SJCRH30 (cell line): ENCODE data around the gene EDA. TPM values are rescaled to one million over a fixed set of nuclear protein-coding genes. Genes with fewer than 3 reads are reported as not detected.

Source experiments
- DNase-seq, 2 experiments: peaks; one replicate each; pipeline ENCODE4 v3.0.0-alpha.2; 2015 to 2020
- H3K27ac ChIP-seq: fragments of 250-450 bp; sonication (Bioruptor Pico); 2 replicates; pipeline ENCODE4 v1.5.1; 2020; ENCODE audit warnings: mild to moderate bottlenecking, moderate library complexity
- H3K27me3 ChIP-seq: fragments of 250-450 bp; sonication (Bioruptor Pico); 2 replicates; pipeline ENCODE4 v1.5.1; 2020; ENCODE audit warnings: mild to moderate bottlenecking, moderate library complexity
- H3K36me3 ChIP-seq: fragments of 250-450 bp; sonication (Bioruptor Pico); 2 replicates; pipeline ENCODE4 v1.5.1; 2020; ENCODE audit warnings: mild to moderate bottlenecking, moderate library complexity
- H3K4me1 ChIP-seq: fragments of 250-450 bp; sonication (Bioruptor Pico); 2 replicates; pipeline ENCODE4 v1.5.1; 2020; ENCODE audit warnings: mild to moderate bottlenecking, moderate library complexity
- H3K4me3 ChIP-seq: fragments of 250-450 bp; sonication (Bioruptor Pico); 2 replicates; pipeline ENCODE4 v1.5.1; 2020; ENCODE audit warnings: mild to moderate bottlenecking, moderate library complexity
- H3K9me3 ChIP-seq: fragments of 250-450 bp; sonication (Bioruptor Pico); replicated peaks from 2 replicates; pipeline ENCODE4 v1.5.1; 2020; ENCODE audit warnings: mild to moderate bottlenecking, moderate library complexity
- total RNA-seq: library from RNA; depleted of rRNA; stranded (reverse); fragments of >200 nt; shearing (Covaris generic); gene quantifications from 2 replicates; pipeline ENCODE4 v1.2.3, GENCODE V29; 2014

The EDA gene
- total RNA-seq, 1 experiment from 2014 or later: 1.6 TPM

DNA sequence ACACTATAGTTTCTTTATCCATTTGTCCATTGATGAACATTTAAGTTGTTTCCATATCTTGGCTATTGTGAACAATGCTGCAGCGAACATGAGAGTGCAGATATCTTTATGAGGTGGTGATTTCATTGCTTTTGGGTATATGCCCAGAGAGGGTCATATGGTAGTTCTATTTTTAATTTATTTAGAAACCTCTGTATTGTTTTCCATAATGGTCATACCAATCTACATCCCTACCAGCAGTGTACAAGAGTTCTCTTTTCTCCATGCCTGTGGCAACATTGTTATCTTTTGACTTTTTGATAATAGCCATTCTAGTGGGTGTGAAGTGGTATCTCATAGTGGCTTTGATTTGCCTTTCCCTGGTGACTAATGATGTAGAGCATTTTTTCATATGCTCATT, 48.8 kb downstream of the EDA start:
- Histone ChIP-seq H3K36me3 (no peaks in the 10 kb centered on the region), H3K27ac (no peak overlapping the region), H3K27me3 (no peaks in the 10 kb centered on the region), H3K4me1 (no peaks in the 10 kb centered on the region), H3K4me3 (no peak overlapping the region), H3K9me3 (no peaks in the 10 kb centered on the region)
- no peak for DNase-seq

DNA sequence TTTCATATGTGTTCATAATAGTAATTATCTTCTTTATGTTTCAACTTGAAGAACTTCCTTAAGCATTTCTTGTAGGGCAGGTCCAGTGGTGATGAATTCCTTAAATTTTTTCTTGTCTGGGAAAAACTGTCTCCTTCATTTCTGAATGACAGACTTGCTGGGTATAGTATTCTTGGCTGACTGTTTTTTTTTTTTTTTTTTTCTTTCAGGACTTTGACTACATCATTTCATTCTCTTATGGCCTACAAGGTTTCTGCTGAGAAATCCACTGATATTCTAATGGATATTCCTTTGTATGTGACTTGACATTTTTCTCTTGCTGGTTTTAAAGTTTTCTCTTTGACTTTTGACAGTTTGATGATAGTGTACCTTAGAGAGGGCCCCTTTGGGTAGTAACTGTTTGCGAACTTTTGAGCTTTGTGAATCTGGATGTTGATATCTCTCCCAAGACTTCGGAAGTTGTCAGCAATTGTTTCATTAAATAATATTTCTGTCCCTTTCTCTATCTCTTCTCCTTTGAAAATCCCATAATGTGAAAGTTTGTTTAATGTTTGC, 54.2 kb downstream of the EDA start:
- Histone ChIP-seq H3K27me3 (no peaks in the 10 kb centered on the region), H3K9me3 (no peaks in the 10 kb centered on the region), H3K4me1 (no peaks in the 10 kb centered on the region), H3K27ac (no peak overlapping the region), H3K36me3 (no peaks in the 10 kb centered on the region), H3K4me3 (no peak overlapping the region)
- no peak for DNase-seq

DNA sequence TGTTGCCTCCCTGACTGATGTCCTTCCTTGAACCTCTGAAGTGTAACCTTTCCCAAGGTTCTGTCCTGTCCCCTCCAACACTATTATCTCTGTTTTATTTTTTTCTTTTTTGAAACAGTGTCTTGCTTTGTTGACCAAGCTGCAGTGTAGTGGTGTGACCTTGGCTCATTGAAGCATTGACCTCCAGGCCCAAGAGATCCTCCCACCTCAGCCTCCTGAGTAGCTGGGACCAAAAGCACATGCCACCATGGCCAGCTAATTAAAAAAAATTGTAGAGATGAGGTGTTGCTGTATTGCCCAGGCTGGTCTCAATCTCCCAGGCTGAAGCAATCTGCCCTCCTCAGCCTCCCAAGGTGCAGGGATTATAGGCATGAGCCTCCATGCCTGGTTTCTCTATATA, 59.0 kb downstream of the EDA start:
- no peaks in the 10 kb centered on the region for H3K36me3 ChIP-seq
- no peaks in the 10 kb centered on the region for H3K9me3 ChIP-seq
- H3K27me3 ChIP-seq: no peaks in the 10 kb centered on the region
- H3K4me1 ChIP-seq: no peaks in the 10 kb centered on the region
- DNase-seq: no peak
- H3K27ac ChIP-seq: no peak overlapping the region
- no peak overlapping the region for H3K4me3 ChIP-seq

DNA sequence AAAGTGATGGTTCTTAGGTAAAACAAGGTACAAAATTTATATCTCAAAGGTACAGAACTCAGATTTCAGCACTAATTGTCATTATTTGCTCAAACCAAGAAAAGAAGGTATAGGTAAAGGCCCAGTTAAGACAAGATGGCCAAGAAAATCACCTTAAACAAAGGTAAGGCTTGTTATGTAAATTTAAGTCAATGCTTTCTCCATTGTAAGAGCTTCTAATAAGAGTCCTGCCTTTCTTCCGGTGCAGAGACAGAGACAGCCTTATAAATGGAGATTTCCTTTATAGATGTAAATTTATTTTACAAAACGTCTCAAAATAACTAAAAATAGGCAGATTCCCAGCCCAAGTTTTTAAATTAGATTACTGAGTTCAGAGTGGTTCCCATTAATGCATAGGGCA, 89.9 kb downstream of the EDA start:
- no peaks in the 10 kb centered on the region for H3K4me1 ChIP-seq
- no peak overlapping the region for H3K27ac ChIP-seq
- DNase-seq: no peak
- no peaks in the 10 kb centered on the region for H3K36me3 ChIP-seq
- H3K9me3 ChIP-seq: no peaks in the 10 kb centered on the region
- no peaks in the 10 kb centered on the region for H3K27me3 ChIP-seq
- H3K4me3 ChIP-seq: no peak overlapping the region

DNA sequence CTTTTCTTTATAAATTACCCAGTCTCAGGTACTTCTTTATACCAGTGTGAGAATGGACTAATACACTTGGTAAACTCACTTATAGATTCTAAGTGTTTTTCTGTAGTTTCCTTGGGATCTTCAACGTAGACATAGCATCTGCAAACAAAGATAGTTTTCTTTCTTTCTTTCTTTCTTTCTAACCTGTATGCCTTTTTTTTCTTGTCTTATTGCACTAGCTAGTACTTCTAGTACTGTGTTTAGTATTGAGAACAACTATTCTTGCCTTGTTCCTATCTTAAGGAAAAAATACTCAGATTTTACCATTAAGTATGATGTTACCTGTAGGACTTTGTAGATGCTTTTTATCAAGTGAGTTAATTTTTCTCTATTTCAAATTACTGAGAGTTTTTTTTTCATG, 102.2 kb downstream of the EDA start:
- Histone ChIP-seq H3K4me3 (no peak overlapping the region), H3K4me1 (no peaks in the 10 kb centered on the region), H3K27ac (no peak overlapping the region), H3K9me3 (no peaks in the 10 kb centered on the region), H3K27me3 (no peaks in the 10 kb centered on the region), H3K36me3 (no peaks in the 10 kb centered on the region)
- no peak for DNase-seq

DNA sequence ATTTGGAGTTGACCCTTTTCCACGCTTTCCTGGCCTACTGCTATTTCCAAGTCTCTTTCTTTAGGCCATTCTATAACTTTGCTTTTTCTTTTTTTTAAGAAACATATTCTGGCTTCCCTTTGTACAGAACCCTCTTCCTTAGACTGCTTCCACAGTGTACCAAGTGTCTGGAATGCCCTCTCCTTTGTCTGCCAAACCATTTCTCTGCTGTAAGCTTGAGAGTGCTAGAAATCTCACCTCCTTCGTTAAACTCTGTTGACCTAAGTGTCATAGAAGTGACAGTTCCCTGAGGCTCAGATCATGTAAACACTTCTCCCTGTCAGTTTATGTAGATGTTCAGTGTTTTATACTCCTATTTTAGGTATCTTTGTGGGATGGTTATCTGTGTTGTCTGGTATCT, 108.4 kb downstream of the EDA start:
- no peak for DNase-seq
- Histone ChIP-seq H3K9me3 (no peaks in the 10 kb centered on the region), H3K4me3 (no peak overlapping the region), H3K36me3 (no peaks in the 10 kb centered on the region), H3K27me3 (no peaks in the 10 kb centered on the region), H3K27ac (no peak overlapping the region), H3K4me1 (no peaks in the 10 kb centered on the region)

DNA sequence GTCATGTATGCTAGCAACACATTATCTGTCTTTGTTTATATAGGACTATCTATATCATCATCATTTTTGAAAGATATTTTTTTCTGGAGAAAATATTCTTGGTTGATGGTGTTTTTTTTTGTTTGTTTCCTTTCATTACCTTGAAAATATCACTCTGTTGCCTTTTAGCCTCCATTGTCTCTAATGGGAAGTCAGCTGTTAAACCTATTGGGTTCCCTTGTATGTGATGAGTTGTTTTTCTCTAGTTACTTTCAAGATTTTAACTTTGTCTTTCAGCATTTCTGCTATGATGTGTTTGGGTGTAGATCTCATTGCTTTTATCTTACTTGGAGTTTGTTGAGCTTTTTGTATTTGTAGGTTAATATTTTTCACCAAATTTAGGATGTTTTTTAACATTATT, 124.4 kb downstream of the EDA start:
- no peak for DNase-seq
- Histone ChIP-seq H3K27ac (no peak overlapping the region), H3K4me3 (no peak overlapping the region), H3K27me3 (no peaks in the 10 kb centered on the region), H3K9me3 (no peaks in the 10 kb centered on the region), H3K36me3 (no peaks in the 10 kb centered on the region), H3K4me1 (no peaks in the 10 kb centered on the region)

DNA sequence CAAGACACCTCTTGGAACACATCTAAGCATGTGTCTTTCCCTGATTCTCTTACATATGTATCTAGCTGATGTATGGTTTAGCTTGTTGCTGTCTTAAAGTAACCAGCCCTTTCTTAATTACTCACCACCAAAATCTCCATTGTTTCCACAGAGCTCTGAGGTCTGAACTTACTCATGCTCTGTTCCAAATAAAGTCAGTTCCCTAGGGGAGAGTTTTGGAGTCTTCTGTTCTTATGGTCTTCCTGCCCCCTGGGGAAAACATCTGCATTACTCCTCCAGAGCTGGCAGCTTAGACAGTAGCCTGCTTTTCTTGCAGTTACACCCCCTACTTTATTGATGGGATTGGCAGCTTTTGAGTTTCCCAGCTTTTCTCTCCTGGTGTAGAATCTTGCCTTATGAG, 125.8 kb downstream of the EDA start:
- no peaks in the 10 kb centered on the region for H3K36me3 ChIP-seq
- DNase-seq: no peak
- no peaks in the 10 kb centered on the region for H3K9me3 ChIP-seq
- no peak overlapping the region for H3K4me3 ChIP-seq
- no peak overlapping the region for H3K27ac ChIP-seq
- H3K4me1 ChIP-seq: no peaks in the 10 kb centered on the region
- H3K27me3 ChIP-seq: no peaks in the 10 kb centered on the region

DNA sequence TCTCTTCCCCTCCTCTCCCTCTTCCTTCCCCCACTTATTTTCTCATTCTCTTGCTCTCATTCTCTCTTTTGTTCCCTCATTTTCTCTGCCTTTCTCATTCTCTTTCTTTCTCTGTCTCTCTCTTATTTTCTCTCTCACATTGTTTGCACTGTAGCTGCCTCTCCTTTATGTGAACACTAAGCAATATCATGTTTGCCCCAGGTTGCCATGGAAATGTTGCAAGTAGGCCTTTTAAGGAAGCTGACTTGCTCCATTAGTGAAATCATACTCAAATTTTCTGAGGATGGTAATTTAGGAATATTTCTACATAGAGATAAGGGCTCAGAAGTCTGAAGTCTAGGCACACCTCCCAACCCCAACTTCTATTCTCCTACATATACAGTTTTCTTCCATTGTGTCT, 130.1 kb downstream of the EDA start:
- no peak for DNase-seq
- Histone ChIP-seq H3K9me3 (no peaks in the 10 kb centered on the region), H3K4me1 (no peaks in the 10 kb centered on the region), H3K27me3 (no peaks in the 10 kb centered on the region), H3K4me3 (no peak overlapping the region), H3K36me3 (no peaks in the 10 kb centered on the region), H3K27ac (no peak overlapping the region)

DNA sequence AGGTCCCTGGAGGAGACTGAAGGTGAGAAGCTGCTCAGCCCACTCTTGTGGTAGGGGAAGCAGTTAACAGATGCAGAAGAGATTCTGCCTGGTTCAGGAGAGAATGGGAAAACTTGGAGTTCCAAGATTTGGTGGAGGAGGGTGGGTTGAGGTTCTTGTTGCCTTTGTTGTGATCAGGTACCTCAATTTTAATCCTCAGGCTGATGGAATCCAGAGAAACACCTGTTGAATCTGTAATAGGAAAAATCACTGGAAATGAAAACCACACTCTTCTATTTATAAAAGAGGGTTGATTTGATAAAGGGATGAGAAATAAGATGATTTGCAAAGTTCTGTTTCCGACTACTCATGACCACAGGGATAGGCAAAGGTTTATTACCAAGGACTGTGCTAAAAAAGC, 132.1 kb downstream of the EDA start:
- H3K36me3 ChIP-seq: no peaks in the 10 kb centered on the region
- H3K9me3 ChIP-seq: no peaks in the 10 kb centered on the region
- H3K27ac ChIP-seq: no peak overlapping the region
- no peaks in the 10 kb centered on the region for H3K27me3 ChIP-seq
- H3K4me3 ChIP-seq: no peak overlapping the region
- H3K4me1 ChIP-seq: no peaks in the 10 kb centered on the region
- no peak for DNase-seq

DNA sequence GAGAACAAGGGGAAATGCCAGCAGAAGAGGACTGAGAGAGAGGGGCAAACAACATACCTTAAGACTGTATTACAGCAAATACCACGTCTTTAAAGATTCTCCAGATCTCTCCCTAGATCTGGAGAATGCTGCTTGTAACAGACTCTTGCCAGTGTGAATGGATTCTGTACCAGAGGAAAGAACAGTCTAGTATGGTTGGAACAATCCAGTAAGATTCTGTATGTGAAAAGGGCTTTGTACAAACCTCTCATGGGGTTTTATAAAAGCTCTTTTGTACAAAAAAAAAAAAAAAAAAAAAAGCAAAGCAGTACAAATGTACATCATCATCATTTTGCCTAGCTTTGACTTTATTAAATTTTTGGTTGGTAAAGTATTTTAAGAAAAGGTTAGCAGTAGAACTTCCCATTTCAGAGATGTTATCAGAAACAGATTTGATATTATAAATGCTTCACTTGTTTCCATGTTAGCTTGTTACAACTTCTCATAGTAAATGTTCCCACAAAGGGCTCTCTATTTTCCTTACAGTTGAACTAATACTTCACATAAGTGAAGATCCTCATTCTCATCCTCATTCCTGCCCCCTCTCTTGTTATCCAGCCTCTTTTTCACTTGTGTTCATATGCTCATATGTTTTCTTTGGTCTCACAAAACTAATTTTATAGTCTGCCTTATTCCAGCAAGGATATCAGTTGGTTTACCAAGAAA, 144.2 kb downstream of the EDA start:
- Histone ChIP-seq H3K27ac (no peak overlapping the region), H3K36me3 (no peaks in the 10 kb centered on the region), H3K4me1 (no peaks in the 10 kb centered on the region), H3K27me3 (no peaks in the 10 kb centered on the region), H3K9me3 (no peaks in the 10 kb centered on the region), H3K4me3 (no peak overlapping the region)
- no peak for DNase-seq

DNA sequence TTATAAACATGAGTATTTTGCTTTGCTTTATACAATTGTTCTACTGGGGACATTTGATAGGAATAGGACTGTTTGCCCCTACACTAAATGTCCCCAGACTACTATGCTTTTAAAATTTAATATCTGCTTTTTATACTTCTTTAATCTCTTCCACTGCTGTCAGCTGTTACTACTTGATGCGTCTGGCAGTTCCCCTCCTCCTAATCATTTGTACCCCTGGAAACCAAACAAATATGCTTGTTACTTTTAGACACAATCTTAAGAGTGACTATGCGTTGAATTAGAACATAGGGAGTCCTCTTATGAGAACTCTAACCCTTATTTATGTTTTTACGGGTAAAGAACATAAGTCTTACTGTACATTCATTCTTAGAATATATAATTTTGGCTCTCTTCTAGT, 145.7 kb downstream of the EDA start:
- Histone ChIP-seq H3K27me3 (no peaks in the 10 kb centered on the region), H3K36me3 (no peaks in the 10 kb centered on the region), H3K4me1 (no peaks in the 10 kb centered on the region), H3K27ac (no peak overlapping the region), H3K9me3 (no peaks in the 10 kb centered on the region), H3K4me3 (no peak overlapping the region)
- no peak for DNase-seq

DNA sequence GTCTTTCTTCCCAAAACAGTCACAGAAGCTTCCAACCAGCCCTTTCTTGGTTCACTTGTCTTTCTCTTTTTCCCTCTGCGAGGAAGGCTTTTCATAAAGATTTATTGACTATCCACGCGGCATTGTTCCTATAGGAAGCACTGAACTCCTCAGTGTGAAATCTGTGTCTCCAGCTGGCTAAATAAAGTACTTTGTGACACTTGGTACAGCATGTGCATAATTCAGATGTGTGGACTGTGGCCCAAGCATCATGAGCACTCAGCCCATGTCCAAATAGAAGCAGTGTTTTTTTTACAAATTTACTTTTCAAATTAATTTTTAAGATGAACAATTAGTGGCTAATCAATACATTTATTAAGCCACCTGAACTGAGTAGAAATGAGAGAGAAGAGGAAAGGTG, 146.4 kb downstream of the EDA start:
- H3K9me3 ChIP-seq: no peaks in the 10 kb centered on the region
- no peaks in the 10 kb centered on the region for H3K4me1 ChIP-seq
- no peaks in the 10 kb centered on the region for H3K27me3 ChIP-seq
- no peaks in the 10 kb centered on the region for H3K36me3 ChIP-seq
- H3K4me3 ChIP-seq: no peak overlapping the region
- no peak for DNase-seq
- no peak overlapping the region for H3K27ac ChIP-seq

DNA sequence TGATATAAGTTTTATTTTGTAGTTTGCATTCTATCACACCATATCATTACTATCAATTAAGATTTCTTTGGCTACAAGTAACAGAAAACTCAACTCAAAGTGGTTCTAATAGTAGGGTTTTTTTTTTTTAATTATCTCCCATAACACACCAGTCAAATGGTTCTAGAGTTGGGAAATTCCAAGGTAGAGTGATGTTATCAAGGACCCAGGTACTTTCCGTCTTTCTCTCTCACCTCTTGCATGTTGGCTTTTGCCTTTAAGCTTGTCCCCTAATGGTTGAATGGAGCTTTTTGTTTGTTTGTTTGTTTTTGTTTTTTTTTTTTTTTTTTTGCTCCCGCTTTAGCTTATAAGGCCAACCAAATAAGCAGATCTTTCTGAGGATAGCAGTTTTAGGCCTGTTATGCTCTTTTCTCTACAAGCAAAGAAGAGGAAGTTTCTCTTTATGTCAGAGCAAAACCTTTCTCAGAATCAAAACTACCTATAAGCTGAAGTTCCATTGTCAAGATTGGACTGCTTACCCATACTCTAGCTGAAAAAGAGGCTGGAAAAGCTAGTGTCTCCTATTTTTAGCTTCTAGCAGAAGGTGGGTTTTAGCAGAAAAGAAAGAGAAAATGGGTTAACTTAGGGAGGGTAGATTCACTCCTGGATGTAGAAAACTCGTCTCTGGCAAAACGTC, 177.5 kb downstream of the EDA start:
- H3K9me3 ChIP-seq: no peaks in the 10 kb centered on the region
- no peak overlapping the region for H3K27ac ChIP-seq
- no peak overlapping the region for H3K4me3 ChIP-seq
- H3K27me3 ChIP-seq: no peaks in the 10 kb centered on the region
- no peaks in the 10 kb centered on the region for H3K36me3 ChIP-seq
- DNase-seq: no peak
- no peaks in the 10 kb centered on the region for H3K4me1 ChIP-seq

DNA sequence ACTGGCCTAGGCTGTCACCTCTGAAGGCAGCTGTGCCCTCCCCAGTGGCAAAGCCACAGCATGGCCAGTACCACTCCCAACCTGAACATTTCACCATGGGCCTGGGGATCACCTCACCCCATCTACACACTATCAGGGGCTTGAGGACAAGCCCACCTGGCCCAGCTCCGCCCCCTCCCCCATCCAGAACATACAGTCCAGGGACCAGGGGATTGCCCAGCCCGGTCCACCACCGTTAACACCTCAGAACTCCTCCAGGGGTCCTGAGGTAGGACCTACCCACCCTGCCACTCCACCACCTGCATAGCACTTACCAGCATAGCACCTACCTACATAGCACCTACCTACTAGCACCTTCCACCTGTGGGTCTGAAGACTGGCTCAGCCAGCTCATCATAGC, 179.8 kb downstream of the EDA start:
- no peaks in the 10 kb centered on the region for H3K9me3 ChIP-seq
- no peaks in the 10 kb centered on the region for H3K27me3 ChIP-seq
- H3K4me3 ChIP-seq: no peak overlapping the region
- no peak for DNase-seq
- H3K36me3 ChIP-seq: no peaks in the 10 kb centered on the region
- H3K4me1 ChIP-seq: no peaks in the 10 kb centered on the region
- no peak overlapping the region for H3K27ac ChIP-seq

DNA sequence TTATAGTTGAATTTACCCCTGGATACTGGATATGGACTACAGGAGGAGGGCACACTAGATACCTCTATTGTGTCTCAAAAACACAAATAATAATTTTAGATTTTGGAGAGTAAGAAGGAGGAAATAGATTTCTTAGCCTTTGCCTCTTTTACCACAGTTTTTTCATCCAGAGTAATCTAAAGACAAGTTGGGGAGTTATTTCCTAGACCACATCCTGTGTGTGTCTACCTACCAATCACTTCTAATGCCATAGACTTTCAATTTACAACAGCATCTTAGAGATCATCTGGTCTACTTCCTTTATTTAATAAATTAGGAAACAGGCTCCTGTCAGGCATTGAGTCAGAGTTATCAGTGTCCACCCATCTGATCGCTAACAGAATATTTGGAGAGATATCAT, 191.5 kb downstream of the EDA start:
- H3K27ac ChIP-seq: no peak overlapping the region
- DNase-seq: no peak

More for the DNA sequence above, 191.5 kb downstream of the EDA start:
- Histone ChIP-seq H3K4me3 (no peak overlapping the region), H3K36me3 (no peaks in the 10 kb centered on the region), H3K9me3 (no peaks in the 10 kb centered on the region), H3K27me3 (no peaks in the 10 kb centered on the region), H3K4me1 (no peaks in the 10 kb centered on the region)
